ENCODE measurements around the gene ELOA.
A peak's percentile ranks its signal among the peaks of the same experiment; 100 is the strongest.

ELOA gene, protein sequence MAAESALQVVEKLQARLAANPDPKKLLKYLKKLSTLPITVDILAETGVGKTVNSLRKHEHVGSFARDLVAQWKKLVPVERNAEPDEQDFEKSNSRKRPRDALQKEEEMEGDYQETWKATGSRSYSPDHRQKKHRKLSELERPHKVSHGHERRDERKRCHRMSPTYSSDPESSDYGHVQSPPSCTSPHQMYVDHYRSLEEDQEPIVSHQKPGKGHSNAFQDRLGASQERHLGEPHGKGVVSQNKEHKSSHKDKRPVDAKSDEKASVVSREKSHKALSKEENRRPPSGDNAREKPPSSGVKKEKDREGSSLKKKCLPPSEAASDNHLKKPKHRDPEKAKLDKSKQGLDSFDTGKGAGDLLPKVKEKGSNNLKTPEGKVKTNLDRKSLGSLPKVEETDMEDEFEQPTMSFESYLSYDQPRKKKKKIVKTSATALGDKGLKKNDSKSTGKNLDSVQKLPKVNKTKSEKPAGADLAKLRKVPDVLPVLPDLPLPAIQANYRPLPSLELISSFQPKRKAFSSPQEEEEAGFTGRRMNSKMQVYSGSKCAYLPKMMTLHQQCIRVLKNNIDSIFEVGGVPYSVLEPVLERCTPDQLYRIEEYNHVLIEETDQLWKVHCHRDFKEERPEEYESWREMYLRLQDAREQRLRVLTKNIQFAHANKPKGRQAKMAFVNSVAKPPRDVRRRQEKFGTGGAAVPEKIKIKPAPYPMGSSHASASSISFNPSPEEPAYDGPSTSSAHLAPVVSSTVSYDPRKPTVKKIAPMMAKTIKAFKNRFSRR
- 62.5 to 75.1 reads per million in 2 donors for total RNA-seq

DNA sequence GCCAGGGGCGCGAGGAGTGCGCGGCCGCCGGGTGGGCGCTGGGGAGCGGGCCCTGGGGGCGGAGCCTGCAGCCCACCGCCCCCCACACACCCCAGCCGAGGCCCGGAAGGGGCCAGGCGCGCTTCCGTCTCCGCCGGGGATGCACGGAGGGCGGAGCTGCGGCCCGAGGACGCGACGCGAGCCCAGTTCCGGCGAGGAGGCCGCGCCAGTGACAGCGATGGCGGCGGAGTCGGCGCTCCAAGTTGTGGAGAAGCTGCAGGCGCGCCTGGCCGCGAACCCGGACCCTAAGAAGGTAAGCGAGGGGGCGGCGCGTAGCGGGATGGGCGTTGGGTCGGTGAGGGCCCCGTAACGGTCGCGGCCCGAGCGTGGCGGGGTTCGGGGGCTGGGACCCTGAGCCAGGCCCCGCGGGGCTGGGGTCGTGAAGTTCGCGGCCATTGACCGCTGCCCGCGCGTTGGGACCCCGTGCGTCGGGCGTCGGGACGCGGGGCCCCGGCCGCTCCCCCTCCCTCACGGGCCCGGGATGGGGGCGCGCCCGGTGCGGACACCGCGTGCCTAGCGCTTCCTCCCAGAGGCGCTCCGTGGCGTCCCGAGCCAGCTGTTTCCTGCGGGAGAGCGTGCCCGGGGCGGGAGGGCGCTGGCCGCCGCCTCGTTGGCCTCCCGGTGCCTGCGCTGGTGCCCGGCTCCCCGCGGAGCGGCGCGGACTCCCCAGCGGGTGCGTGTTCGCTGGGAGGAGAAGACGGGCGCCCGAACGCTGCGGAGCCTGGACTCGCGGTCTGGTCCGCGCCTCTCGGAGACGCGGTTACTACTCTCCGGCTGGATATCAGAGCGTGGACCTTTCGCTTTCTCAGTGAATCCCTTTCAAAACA is at the start of gene ELOA:
Gene ELOA, plus strand, starts transcription at position 185 of the 866 bp plus-strand sequence. Its CDS starts 33 bp downstream, at position 218.
- peak; percentile 60 to 91 (median 66) for DNase-seq

GRCh38 chr1:23693599-23693998 is 49.7 kb upstream of the ELOA start:
- peak in 1 of 5 experiments; percentile 15 for DNase-seq

DNA sequence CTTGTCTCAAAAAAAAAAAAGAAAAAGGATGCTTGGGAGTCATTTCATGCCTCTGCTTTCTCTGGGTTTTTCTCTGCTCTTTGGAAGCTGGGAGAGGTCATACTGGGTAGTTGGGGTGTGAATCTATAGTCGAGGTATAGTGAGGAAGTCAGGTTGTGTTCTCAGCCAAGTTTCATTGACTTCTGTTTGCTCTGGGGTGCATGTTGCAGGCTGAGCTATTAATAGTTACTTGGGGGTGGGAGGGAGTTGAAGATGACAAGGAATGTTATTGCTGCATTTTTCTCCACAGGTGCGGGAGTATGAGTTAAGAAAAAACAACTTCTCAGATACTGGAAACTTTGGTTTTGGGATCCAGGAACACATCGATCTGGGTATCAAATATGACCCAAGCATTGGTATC is 48.9 kb upstream of the ELOA start:
- no peak for DNase-seq

GRCh38 chr1:23695667-23696066 is 47.6 kb upstream of the ELOA start:
- no peak for DNase-seq

GRCh38 chr1:23696335-23696989 is 46.8 kb upstream of the ELOA start:
- DNase-seq: no peak

DNA sequence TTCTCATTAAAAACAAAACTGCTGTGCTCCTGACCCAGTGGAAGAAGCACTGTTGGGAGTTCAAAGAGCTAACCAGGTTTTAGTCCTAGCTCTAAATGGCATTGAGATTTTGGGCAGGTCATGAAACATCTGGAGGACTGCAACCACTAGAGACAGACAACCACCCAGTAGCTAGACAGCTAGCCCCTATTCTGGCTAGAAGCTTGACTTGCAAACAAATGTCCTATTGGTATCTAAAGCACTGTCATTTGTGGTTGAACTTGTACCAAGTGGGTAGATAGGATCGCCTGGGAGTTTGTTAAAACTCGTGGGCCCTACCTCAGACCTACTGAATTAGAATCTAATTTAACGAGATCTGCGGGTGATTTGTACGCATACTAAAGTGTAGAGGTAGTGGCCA is 44.8 kb upstream of the ELOA start:
- DNase-seq: no peak

- DNase-seq: peak in 1 of 5 experiments; percentile 32
Measured at GRCh38 chr1:23699280-23700179, 43.7 kb upstream of the ELOA start.

- DNase-seq: no peak
Measured at GRCh38 chr1:23701310-23701709, 42.0 kb upstream of the ELOA start.

- DNase-seq: no peak
Measured at GRCh38 chr1:23701996-23702395, 41.3 kb upstream of the ELOA start.

DNA sequence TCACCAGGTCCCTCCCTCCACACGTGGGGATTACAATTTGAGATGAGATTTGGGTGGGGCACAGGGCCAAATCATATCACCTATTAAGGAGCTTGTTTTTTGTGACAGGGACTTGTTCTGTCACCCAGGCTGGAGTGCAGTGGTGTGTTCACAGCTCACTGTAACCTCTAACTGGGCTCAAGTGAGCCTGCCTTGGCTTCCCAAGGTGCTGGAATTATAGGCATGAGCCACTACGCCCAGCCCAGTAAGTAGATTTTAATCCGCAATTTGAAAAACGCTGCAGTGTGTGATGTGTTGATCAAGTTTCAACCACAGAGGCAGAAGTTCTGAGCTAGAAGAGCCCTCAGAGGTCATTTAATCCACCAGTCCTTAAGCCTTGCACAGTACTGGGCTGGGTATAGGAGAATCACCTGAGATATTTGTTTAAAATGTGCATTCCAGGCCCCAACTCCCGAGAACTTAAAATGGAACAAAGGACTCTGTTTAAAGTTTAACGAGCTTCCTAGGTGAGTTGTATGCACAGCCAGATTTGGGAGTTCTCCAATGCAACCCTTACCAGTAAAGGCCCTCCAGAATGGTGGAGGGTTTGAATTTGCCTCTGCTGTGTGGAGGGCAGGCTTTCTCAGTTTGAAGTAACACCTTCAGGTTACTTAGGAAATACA is 38.3 kb upstream of the ELOA start:
- no peak for DNase-seq

GRCh38 chr1:23709229-23709628 is 34.0 kb upstream of the ELOA start:
- DNase-seq: no peak

DNA sequence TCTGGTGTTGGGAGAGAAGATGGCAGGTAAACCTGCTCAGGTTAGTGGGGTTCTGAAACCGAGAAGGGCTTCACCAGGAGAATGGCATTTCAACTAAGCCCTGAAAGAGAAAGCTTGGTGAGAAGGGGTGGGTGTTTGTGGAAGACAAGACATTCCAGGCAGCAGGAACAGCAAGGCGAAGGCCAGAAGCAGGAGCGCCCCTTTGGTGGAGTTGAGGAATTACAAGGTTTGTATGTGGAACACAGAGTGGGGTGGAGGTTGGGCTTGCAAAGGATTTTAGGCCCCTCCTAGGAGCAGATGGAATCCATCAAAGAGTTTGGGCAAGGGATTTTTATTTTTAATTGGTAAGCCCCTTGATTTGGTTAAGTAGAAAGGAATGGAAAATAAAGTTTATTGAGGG is 24.8 kb upstream of the ELOA start:
- no peak for DNase-seq

DNA sequence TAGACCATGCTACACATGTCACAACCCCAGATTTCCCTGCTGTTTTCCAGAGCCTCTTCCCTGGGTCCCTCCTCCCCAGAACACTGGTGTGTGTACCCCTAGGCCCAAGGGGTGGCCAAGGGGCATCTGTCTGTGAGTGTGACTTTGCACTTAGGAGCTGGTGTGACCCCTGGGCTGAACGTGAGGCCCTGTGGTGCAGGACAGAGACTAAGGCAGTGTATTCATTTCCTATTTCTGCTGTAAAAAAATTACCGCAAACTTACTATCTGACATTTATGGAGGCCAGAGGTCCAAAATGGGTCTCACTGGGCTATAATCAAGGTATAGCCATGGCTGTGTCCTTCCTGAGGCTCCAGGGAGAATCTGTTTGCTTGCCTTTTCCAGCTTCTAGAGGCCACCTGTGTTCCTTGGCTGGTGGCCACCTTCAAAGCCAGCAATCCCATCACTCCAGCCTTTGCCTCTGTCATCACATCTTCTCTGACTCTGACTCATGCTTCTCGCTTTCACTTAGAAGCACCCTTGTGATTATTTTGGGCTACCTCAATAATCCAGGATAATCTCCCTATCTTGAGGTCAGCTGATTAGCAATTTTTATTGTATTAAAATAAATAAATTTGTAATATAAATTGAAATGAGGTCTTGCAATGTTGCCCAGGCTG is 24.0 kb upstream of the ELOA start:
- DNase-seq: no peak

DNA sequence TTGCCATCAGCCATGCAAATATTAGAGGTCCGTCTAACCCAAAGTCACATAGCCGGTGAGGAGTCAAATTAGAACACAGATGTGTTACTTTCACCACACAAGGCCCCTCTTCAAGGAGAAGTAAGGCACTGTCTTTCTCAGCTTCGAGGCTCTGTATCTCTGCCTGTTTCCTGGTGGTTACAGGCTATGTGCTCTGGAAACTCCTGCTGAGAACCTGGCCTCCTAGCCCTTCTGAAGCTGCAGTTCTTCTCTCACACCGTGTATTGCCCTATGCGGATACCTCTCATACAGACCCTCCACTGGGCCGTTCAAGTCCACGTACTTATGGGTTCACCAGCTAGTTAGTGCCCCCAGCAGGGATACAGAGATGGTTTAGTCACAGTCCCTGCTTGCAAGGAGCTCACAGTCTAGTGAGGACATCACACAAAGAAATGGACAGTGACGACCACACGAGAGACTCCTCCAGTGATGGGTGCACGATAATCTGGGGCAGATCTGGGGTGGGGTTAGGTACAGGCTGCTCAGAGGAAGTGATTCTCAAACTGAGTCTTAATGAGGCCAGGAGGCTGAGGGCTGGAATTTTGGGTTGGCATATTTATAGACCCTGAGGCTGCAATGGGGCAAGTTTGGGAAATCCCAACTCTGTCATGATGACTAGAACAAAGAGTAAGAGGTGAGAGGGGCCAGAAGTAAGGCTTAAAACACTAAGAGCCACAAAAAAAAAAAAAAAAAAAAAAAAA is 22.8 kb upstream of the ELOA start:
- DNase-seq: peak in 2 of 5 experiments; percentile 38 to 61

DNA sequence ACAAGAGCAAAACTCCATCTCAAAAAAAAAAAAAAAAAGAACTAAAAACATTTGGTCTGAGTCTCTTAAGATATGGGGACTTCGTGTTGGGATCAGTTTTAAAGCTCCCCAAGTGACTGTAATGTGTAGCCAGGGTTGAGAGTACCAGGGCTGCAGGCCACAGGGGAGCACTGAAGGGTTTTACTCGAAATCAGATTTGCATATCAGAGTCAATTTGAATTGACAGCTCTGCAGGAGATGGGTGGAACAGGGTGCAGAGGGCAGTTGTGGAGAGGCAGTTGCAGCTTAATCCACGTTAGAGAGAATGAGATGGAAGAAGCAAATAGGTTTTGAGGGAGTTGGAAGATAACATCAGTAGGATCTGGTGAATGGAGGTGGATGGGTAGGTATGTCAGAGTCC is 20.6 kb upstream of the ELOA start:
- no peak for DNase-seq

GRCh38 chr1:23726686-23727085 is 16.6 kb upstream of the ELOA start:
- DNase-seq: no peak

GRCh38 chr1:23727362-23727811 is 15.9 kb upstream of the ELOA start:
- no peak for DNase-seq

DNA sequence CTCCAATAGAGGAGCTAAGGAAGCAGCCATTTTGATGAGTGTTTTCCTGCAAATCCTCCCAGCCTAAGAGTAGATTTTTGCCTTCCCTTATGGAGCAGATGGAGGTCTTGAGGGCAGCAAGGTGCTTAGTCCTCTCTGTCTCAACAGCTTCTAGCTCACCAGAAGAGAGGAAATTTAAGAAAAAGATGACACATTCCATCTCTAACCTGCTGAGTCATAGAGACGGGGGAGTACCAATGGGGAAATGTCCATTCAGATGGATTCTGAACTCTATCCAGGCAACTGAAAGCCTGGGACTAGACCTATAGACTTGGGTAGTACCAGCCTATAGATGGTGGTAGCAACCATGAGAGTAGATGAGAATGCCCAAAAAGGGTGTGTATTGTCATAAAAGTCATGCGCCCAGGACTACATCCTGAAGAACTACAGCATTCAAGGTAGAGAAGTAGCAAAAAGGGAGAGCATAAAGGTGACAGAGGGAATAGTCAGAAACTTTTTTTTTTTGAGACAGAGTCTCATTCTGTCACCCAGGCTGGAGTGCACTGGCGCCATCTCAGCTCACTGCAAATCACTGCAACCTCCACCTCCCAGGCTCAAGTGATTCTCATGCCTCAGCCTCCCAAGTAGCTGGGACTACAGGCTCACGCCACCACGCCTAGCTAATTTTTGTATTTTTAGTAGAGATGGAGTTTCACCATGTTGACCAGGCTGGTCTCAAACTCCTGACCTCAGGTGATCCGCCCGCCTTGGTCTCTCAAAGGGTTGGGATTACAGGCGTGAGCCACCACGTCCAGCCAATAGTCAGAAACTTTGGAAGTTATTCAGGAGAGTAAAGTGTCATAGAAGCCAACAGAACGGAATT is 10.7 kb upstream of the ELOA start:
- DNase-seq: no peak

Measured in T-helper 2 cell (primary cell).